MM.1S (cell line): ENCODE results near the gene C10orf88.

Experiments used
- DNase-seq: peaks from one replicate; pipeline ENCODE4 v3.0.0-alpha.2; 2015
- H2AFZ ChIP-seq: fragments of 300-600 bp; sonication (generic); 2 replicates; pipeline ENCODE4 v1.6.0; 2016; ENCODE audit warnings: antibody characterized with exemption, low read length
- H3F3A ChIP-seq: fragments of 300-600 bp; sonication (generic); 2 replicates; pipeline ENCODE4 v1.6.1; 2016; ENCODE audit warnings: mild to moderate bottlenecking, antibody characterized with exemption, low read length, moderate library complexity, mixed read lengths; ENCODE audit not compliant: insufficient read depth
- H3K27ac ChIP-seq: fragments of 300-600 bp; sonication (generic); 2 replicates; pipeline ENCODE4 v1.5.1; 2016; ENCODE audit warnings: mild to moderate bottlenecking, low read length
- H3K27me3 ChIP-seq: fragments of 300-600 bp; sonication (generic); replicated peaks from 2 replicates; pipeline ENCODE4 v1.6.0; 2016; ENCODE audit warnings: low read length; ENCODE audit not compliant: insufficient read depth
- H3K36me3 ChIP-seq: fragments of 300-600 bp; sonication (generic); replicated peaks from 2 replicates; pipeline ENCODE4 v1.6.1; 2016; ENCODE audit warnings: mild to moderate bottlenecking, low read length, mixed read lengths; ENCODE audit not compliant: insufficient read depth
- H3K4me1 ChIP-seq: fragments of 300-600 bp; sonication (generic); 2 replicates; pipeline ENCODE4 v1.6.1; 2016; ENCODE audit warnings: low read length, mixed read lengths
- H3K4me2 ChIP-seq: fragments of 300-600 bp; sonication (generic); 2 replicates; pipeline ENCODE4 v1.6.0; 2016; ENCODE audit warnings: low read depth, low read length
- H3K4me3 ChIP-seq: fragments of 300-600 bp; sonication (generic); 2 replicates; pipeline ENCODE4 v1.5.1; 2016; ENCODE audit warnings: low read length, mixed read lengths
- H3K79me2 ChIP-seq: fragments of 300-600 bp; sonication (generic); 2 replicates; pipeline ENCODE4 v1.6.1; 2016; ENCODE audit warnings: mixed run types, low read length, mixed read lengths
- H3K9ac ChIP-seq: fragments of 300-600 bp; sonication (generic); 2 replicates; pipeline ENCODE4 v1.6.1; 2016; ENCODE audit warnings: low read length, mixed read lengths
- H3K9me2 ChIP-seq: fragments of 300-600 bp; sonication (generic); replicated peaks from 2 replicates; pipeline ENCODE4 v1.6.1; 2016; ENCODE audit warnings: mild to moderate bottlenecking, low read length, mixed read lengths; ENCODE audit not compliant: insufficient read depth
- H3K9me3 ChIP-seq: fragments of 300-600 bp; sonication (generic); replicated peaks from 2 replicates; pipeline ENCODE4 v1.6.1; 2016; ENCODE audit warnings: mild to moderate bottlenecking, low read length, mixed read lengths; ENCODE audit not compliant: insufficient read depth
- H4K20me1 ChIP-seq: fragments of 300-600 bp; sonication (generic); 2 replicates; pipeline ENCODE4 v1.6.1; 2016; ENCODE audit warnings: mild to moderate bottlenecking, low read length, moderate library complexity, mixed read lengths; ENCODE audit not compliant: insufficient read depth
- CTCF ChIP-seq: fragments of 300-600 bp; sonication (generic); IDR thresholded peaks from 2 replicates; pipeline ENCODE4 v1.5.1; 2016; ENCODE audit warnings: antibody characterized with exemption, low read length, mixed read lengths
- EZH2 ChIP-seq: fragments of 300-600 bp; sonication (generic); optimal IDR thresholded peaks from 2 replicates; pipeline ENCODE3; 2017; ENCODE audit warnings: low read depth, mild to moderate bottlenecking, antibody characterized with exemption, low read length, mixed read lengths
- EZH2phosphoT487 ChIP-seq: fragments of 300-600 bp; sonication (generic); IDR thresholded peaks from 2 replicates; pipeline ENCODE4 v1.6.1; 2018; ENCODE audit warnings: antibody characterized with exemption, low read length

Gene C10orf88

GRCh38 chr10:122999347-122999746 is 45.3 kb upstream of the C10orf88 start:
- no peak overlapping the region for H3K9ac ChIP-seq
- 0 out of 2 replicates have a peak, but pooled peaks cover 9% of the 10 kb centered on the region for H3K36me3 ChIP-seq
- H3K27me3 ChIP-seq, result no peaks in the 10 kb centered on the region
- no peak for DNase-seq
- peaks cover 15% of the 10 kb centered on the region; the same call in 1 of the 2 replicates for H3F3A ChIP-seq
- no peak overlapping the region for H3K27ac ChIP-seq
- peaks cover 24% of the 10 kb centered on the region for H3K4me1 ChIP-seq
- no peaks in the 10 kb centered on the region for H3K9me2 ChIP-seq
- H3K4me2 ChIP-seq, result no peak overlapping the region
- H3K4me3 ChIP-seq, result no peak overlapping the region
- peaks cover 31% of the 10 kb centered on the region for H4K20me1 ChIP-seq
- H3K9me3 ChIP-seq, result no peaks in the 10 kb centered on the region
- peaks cover 63% of the 10 kb centered on the region for H3K79me2 ChIP-seq
- no peak overlapping the region for H2AFZ ChIP-seq
- no peak for TF ChIP-seq CTCF
- no peak for TF ChIP-seq EZH2phosphoT487
- TF ChIP-seq EZH2, result no peak

- H3K79me2 ChIP-seq, result peaks cover 59% of the 10 kb centered on the region
Measured at GRCh38 chr10:122998934-122999333, 44.9 kb upstream of the C10orf88 start.

GRCh38 chr10:122998360-122998917 is 44.4 kb upstream of the C10orf88 start:
- peak overlapping the region; percentile 71 for H3K4me2 ChIP-seq
- H3K9me3 ChIP-seq, result no peaks in the 10 kb centered on the region
- no peaks in the 10 kb centered on the region for H3K27me3 ChIP-seq
- H4K20me1 ChIP-seq, result peaks cover 31% of the 10 kb centered on the region
- H3K9ac ChIP-seq, result no peak overlapping the region
- no peak overlapping the region for H2AFZ ChIP-seq
- no peak overlapping the region for H3K27ac ChIP-seq
- H3K79me2 ChIP-seq, result peaks cover 54% of the 10 kb centered on the region
- peaks cover 24% of the 10 kb centered on the region for H3K4me1 ChIP-seq
- peaks cover 15% of the 10 kb centered on the region; the same call in 1 of the 2 replicates for H3F3A ChIP-seq
- no peak for DNase-seq
- no peaks in the 10 kb centered on the region for H3K9me2 ChIP-seq
- peaks cover 9% of the 10 kb centered on the region; the same call in 1 of the 2 replicates for H3K36me3 ChIP-seq
- peak overlapping the region; percentile 15; the same call in 1 of the 2 replicates for H3K4me3 ChIP-seq
- TF ChIP-seq EZH2phosphoT487 (no peak), CTCF (no peak), EZH2 (no peak)

More at GRCh38 chr10:122998934-122999333, 44.9 kb upstream of the C10orf88 start:
- no peak for TF ChIP-seq EZH2
- no peak for TF ChIP-seq CTCF
- TF ChIP-seq EZH2phosphoT487, result no peak
- Histone ChIP-seq H3F3A (peaks cover 15% of the 10 kb centered on the region; the same call in 1 of the 2 replicates), H3K4me1 (peaks cover 24% of the 10 kb centered on the region), H3K4me2 (no peak overlapping the region), H2AFZ (no peak overlapping the region), H3K4me3 (no peak overlapping the region), H3K9me3 (no peaks in the 10 kb centered on the region), H3K9ac (no peak overlapping the region), H3K27ac (no peak overlapping the region), H4K20me1 (peaks cover 31% of the 10 kb centered on the region), H3K36me3 (0 out of 2 replicates have a peak, but pooled peaks cover 9% of the 10 kb centered on the region), H3K9me2 (no peaks in the 10 kb centered on the region), H3K27me3 (no peaks in the 10 kb centered on the region)
- no peak for DNase-seq
